GM10266 (cell line): ENCODE data around the gene GATA1.
"Not testable (repeated sequence)": the region's sequence is repeated elsewhere in the genome, so short reads cannot be mapped to it uniquely, and the experiment has no call there.

Experiments
- DNase-seq: peaks from one replicate; pipeline ENCODE4 v3.0.0; 2012; ENCODE audit errors: extremely low spot score
- TF ChIP-seq, protein P1 (sequence below): IDR thresholded peaks from 2 replicates; pipeline ENCODE4 v1.5.1; 2012; ENCODE audit warnings: mild to moderate bottlenecking, low read depth; ENCODE audit not compliant: control insufficient read depth, insufficient read depth; ENCODE audit errors: missing control alignments

GATA1 gene

DNA sequence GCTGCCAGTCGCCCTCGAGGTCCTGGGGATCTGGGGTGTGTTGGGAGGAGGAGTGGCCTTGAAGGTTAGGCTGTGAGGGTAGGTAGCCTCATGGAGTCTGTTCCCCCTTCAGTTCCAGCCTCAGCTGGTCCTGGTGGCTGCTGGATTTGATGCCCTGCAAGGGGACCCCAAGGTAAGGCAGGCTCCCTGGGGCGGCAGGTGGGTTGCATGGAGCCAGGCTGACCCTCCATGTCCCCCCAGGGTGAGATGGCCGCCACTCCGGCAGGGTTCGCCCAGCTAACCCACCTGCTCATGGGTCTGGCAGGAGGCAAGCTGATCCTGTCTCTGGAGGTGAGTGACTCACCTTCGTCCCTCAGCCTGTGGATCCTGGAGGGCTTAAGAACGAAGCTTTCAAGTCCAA, 28.3 kb downstream of the GATA1 start:
- DNase-seq: no peak

DNA sequence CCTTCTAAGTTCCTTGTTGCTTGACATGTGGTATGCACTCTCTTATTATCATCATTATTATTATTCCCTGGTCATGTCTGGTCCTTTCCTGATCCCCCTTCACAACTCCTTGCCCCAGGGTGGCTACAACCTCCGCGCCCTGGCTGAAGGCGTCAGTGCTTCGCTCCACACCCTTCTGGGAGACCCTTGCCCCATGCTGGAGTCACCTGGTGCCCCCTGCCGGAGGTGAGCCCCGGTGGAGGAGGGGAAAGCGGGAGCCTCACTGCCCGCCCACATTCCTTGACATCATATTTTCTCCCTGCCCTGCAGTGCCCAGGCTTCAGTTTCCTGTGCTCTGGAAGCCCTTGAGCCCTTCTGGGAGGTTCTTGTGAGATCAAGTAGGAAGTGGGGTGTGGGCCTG, 28.9 kb downstream of the GATA1 start:
- no peak for DNase-seq
- TF ChIP-seq, protein P1, sequence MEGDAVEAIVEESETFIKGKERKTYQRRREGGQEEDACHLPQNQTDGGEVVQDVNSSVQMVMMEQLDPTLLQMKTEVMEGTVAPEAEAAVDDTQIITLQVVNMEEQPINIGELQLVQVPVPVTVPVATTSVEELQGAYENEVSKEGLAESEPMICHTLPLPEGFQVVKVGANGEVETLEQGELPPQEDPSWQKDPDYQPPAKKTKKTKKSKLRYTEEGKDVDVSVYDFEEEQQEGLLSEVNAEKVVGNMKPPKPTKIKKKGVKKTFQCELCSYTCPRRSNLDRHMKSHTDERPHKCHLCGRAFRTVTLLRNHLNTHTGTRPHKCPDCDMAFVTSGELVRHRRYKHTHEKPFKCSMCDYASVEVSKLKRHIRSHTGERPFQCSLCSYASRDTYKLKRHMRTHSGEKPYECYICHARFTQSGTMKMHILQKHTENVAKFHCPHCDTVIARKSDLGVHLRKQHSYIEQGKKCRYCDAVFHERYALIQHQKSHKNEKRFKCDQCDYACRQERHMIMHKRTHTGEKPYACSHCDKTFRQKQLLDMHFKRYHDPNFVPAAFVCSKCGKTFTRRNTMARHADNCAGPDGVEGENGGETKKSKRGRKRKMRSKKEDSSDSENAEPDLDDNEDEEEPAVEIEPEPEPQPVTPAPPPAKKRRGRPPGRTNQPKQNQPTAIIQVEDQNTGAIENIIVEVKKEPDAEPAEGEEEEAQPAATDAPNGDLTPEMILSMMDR: no peak

More for the DNA sequence above, 28.3 kb downstream of the GATA1 start:
- TF ChIP-seq, protein P1: no peak

DNA sequence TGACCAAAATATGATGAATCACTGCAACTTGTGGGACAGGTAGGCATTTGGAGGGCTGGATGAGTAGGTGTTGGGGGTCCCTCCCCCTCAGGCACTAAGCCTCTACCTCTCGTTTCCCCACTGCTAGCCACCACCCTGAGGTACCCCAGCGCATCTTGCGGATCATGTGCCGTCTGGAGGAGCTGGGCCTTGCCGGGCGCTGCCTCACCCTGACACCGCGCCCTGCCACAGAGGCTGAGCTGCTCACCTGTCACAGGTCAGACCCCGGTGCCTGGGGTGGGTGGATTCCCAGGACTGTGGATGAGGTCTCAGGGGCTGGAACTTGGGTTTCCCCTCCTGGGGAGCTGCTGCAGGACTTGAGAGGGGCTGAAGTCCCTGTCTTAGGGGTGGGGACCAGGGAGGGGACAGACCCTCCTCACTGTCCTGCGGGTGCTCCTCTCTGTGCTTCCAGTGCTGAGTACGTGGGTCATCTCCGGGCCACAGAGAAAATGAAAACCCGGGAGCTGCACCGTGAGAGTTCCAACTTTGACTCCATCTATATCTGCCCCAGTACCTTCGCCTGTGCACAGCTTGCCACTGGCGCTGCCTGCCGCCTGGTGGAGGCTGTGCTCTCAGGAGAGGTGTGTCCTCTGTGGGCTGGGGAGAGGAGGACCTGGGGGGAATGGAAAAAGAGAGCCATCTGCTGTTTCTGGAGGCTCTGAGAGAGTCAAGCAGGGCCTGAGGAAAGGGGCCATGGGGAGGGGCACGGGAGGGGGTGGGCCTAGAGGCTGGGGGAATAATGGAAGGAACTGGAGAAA, 29.8 kb downstream of the GATA1 start:
- TF ChIP-seq, protein P1: no peak
- DNase-seq: no peak

DNA sequence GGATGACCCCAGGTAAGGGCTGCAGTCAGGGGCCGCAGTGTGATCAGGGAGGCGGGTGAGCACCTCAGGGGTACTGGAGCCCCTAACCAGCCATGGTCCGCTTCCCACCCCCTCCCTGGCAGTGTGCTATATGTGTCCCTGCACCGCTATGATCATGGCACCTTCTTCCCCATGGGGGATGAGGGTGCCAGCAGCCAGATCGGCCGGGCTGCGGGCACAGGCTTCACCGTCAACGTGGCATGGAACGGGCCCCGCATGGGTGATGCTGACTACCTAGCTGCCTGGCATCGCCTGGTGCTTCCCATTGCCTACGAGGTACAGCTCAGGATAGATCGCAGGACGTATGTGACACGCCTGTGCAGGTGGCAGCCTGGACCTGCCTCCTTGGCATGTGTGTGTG, 31.7 kb downstream of the GATA1 start:
- TF ChIP-seq, protein P1: no peak
- no peak for DNase-seq

DNA sequence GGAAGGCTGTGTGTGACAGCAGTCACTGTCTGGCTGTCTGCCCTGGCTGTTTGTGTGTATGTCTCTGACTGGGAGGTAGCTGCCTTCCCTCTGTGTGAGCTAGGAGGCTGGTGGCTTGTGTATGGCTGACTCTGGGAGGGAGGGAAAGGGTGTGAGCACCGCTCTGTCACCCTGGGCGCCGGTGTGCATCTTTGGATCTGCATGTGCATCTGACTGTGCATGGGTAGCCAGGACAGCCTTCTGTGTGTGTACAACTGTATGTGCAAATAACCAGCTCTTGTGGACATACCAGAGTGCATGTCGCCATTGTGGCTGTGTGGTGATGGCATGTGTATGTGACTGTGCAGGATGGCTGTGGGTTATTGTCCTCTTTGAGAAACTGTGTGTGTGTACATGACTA, 32.5 kb downstream of the GATA1 start:
- no peak for DNase-seq
- TF ChIP-seq, protein P1: no peak

DNA sequence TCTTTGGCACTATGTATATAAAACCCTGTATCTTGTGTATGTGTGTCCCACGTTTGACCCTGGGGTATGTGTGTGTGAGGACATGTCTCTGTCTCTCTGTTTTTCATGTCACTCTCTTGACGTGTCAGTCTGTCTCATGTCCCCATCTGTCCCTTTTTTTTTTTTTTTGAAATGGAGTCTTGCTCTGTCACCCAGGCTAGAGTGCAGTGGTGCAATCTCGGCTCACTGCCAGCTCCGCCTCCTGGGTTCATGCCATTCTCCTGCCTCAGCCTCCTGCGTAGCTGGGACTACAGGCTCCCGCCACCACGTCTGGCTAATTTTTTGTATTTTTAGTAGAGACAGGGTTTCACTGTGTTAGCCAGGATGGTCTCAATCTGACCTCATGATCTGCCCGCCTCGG, 33.0 kb downstream of the GATA1 start:
- DNase-seq: not testable (repeated sequence)

DNA sequence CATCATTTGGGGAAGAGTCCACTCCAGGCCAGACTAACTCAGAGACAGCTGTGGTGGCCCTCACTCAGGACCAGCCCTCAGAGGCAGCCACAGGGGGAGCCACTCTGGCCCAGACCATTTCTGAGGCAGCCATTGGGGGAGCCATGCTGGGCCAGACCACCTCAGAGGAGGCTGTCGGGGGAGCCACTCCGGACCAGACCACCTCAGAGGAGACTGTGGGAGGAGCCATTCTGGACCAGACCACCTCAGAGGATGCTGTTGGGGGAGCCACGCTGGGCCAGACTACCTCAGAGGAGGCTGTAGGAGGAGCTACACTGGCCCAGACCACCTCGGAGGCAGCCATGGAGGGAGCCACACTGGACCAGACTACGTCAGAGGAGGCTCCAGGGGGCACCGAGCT, 36.7 kb downstream of the GATA1 start:
- no peak for DNase-seq
- TF ChIP-seq, protein P1: no peak
